ENCODE measurements around the gene KCNMB2.

The KCNMB2 gene

GRCh38 chr3:178840586-178840985, 304.4 kb downstream of the KCNMB2 start:
- TF ChIP-seq CTCF (IDR thresholded peaks at IDR 0.05; ENCODE audit: borderline replicate concordance, insufficient read depth, low read depth, low read length) = no peak
- no peak overlapping the region for H3K4me3 ChIP-seq (ENCODE audit: low read depth, low read length)

GRCh38 chr3:178841011-178841410, 304.8 kb downstream of the KCNMB2 start:
- no peak for TF ChIP-seq CTCF (IDR thresholded peaks at IDR 0.05; ENCODE audit: borderline replicate concordance, insufficient read depth, low read depth, low read length)
- H3K4me3 ChIP-seq (ENCODE audit: low read depth, low read length) = no peak overlapping the region

- H3K4me3 ChIP-seq (ENCODE audit: low read depth, low read length) = no peak overlapping the region
- no peak for TF ChIP-seq CTCF (IDR thresholded peaks at IDR 0.05; ENCODE audit: borderline replicate concordance, insufficient read depth, low read depth, low read length)
Observed at GRCh38 chr3:178844916-178845315, 308.7 kb downstream of the KCNMB2 start.

DNA sequence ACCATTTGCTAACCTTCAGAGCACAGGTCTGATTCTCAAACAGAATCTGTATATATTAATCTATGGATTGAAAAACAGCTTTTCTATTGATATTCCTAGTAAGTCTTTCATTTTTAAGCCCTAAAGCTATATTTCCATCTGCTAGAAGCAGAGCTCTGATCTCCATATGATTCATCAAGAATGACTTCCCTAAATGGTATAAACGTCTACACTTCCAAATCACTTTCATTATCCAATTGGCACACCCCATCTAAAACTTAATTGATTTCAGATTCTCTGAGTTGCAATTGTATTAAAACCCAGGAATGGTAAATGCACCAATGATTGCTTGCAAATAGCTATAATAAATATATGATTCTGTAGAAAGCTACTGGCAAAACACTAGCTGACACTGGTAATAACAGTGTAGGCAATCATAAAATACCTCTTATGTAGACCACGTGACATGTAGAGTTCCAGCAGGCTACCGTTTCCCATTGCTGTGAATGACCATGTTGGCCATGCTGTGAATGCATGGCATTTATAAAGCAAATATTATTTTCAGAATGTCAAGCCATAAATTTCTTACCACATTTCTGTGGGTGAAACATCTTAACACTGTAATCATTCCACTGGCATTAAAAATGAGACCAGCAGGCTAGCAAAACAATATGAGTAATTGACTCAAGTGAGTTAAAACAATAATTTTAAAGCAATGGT, 309.3 kb downstream of the KCNMB2 start:
- H3K4me3 ChIP-seq (ENCODE audit: low read depth, low read length) = no peak overlapping the region
- TF ChIP-seq CTCF (IDR thresholded peaks at IDR 0.05; ENCODE audit: borderline replicate concordance, insufficient read depth, low read depth, low read length) = no peak

DNA sequence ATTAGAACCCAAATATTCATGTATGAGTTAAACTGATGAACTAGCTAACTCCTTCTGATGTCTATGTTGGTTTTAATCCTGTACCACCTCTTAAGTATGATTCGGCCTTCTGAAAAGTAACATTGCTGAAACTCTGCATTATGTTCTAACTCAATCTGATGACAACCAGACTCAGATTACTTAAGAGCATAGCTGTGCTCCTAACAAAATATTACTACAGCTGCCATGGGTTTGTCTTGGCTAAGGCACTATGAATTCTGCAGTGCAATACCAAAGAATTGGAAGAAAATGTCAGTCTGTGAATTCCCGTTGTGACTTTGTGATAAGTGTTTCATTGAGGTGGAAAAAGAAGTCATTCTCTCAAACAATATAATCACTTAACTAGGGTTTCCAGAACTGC, 311.0 kb downstream of the KCNMB2 start:
- TF ChIP-seq CTCF (IDR thresholded peaks at IDR 0.05; ENCODE audit: borderline replicate concordance, insufficient read depth, low read depth, low read length) = no peak
- H3K4me3 ChIP-seq (ENCODE audit: low read depth, low read length) = no peak overlapping the region

DNA sequence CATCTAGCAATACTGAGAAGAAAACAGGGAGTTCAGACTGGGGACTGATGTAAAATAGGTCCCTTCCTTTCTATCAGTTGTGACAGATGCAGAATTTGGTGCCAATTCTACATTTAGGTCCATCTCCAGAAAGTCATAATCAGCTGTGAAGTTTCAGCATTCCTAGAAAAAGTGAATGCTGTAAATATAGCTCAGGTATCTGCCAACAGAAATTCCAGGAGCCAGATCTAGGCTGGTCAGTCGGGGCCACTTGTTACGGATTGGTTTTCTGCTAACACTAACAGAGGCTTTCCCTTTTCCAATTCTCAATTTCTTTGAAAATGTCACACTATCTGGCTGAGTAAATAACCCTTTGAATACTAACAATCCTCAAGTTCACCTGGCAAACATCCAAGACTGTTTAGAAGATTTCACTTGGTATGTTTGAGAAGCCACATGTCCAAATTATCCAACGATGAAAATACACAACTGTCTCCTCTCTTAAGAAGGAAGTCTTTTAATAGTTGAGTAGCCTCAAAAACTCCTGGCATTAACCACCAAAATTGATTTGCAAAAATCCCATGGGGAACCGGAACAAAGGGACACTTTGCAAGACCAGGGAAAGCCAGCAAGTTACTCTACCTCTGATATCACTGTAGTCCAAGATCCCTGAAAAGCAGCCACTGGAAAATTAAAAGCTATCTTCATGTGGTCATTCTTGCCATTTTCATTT, 313.1 kb downstream of the KCNMB2 start:
- TF ChIP-seq CTCF (IDR thresholded peaks at IDR 0.05; ENCODE audit: borderline replicate concordance, insufficient read depth, low read depth, low read length) = no peak

More for the DNA sequence above, 313.1 kb downstream of the KCNMB2 start:
- no peak overlapping the region for H3K4me3 ChIP-seq (ENCODE audit: low read depth, low read length)
